ENCODE data around the gene SMCO2. TPM values are rescaled to one million over a fixed set of nuclear protein-coding genes. Genes with fewer than 3 reads are reported as not detected.

The SMCO2 gene
- total and polyA plus RNA-seq, 2 experiments from 2014 or later: not detected

- Histone ChIP-seq H3K79me2 (no peaks in the 10 kb centered on the region), H3K4me1 (ENCODE audit: insufficient read depth) (no peaks in the 10 kb centered on the region), H3K4me3 (no peak overlapping the region), H3K4me2 (no peak overlapping the region), H3K27ac (no peak overlapping the region), H3K9me3 (ENCODE audit: low read depth) (no peaks in the 10 kb centered on the region), H3K9me2 (replicated peaks; ENCODE audit: insufficient read depth) (no peaks in the 10 kb centered on the region), H3K36me3 (replicated peaks; ENCODE audit: insufficient read depth, low read depth) (no peaks in the 10 kb centered on the region), H4K20me1 (ENCODE audit: insufficient read depth, poor library complexity, severe bottlenecking) (no peaks in the 10 kb centered on the region), H3K27me3 (no peaks in the 10 kb centered on the region), H2AFZ (no peak overlapping the region)
- WGBS (ENCODE audit: low lambda C conversion rate, missing lambda C conversion rate): 76% methylated on average over 3 of the region's 3 CpGs
- DNase-seq (ENCODE audit: low spot score): no peak
- TF ChIP-seq EZH2phosphoT487 (IDR thresholded peaks at IDR 0.05; ENCODE audit: low read depth, severe bottlenecking, unreplicated experiment) (no peak), EZH2 (IDR thresholded peaks at IDR 0.05; ENCODE audit: borderline replicate concordance) (no peak)
- TF ChIP-seq, protein P1, sequence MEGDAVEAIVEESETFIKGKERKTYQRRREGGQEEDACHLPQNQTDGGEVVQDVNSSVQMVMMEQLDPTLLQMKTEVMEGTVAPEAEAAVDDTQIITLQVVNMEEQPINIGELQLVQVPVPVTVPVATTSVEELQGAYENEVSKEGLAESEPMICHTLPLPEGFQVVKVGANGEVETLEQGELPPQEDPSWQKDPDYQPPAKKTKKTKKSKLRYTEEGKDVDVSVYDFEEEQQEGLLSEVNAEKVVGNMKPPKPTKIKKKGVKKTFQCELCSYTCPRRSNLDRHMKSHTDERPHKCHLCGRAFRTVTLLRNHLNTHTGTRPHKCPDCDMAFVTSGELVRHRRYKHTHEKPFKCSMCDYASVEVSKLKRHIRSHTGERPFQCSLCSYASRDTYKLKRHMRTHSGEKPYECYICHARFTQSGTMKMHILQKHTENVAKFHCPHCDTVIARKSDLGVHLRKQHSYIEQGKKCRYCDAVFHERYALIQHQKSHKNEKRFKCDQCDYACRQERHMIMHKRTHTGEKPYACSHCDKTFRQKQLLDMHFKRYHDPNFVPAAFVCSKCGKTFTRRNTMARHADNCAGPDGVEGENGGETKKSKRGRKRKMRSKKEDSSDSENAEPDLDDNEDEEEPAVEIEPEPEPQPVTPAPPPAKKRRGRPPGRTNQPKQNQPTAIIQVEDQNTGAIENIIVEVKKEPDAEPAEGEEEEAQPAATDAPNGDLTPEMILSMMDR (IDR thresholded peaks at IDR 0.05; ENCODE audit: poor library complexity): no peak
These were observed 18.7 kb upstream of the SMCO2 start for GRCh38 chr12:27427824-27428223.

DNA sequence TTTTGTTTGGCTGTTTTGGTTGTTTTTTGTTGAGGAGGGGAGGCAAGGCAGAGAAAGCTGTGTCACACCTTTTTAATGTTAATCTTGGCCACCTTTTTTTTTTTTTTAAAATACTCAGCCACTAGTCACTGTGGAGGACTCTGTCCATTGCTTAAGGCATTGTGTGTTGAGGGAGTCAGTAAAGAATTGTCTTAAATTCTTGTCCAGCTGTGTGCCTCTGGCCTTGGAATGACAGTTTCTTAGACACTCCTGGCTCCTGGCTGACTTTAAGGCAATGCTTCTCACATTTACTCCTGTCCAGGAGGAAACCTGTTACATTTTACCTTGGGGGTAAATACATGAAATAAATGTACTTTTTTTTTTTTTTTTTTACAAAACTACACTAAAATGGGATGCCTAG is 18.1 kb upstream of the SMCO2 start:
- DNase-seq (ENCODE audit: low spot score): no peak
- TF ChIP-seq EZH2phosphoT487 (IDR thresholded peaks at IDR 0.05; ENCODE audit: low read depth, severe bottlenecking, unreplicated experiment): no peak
- TF ChIP-seq, protein P1 (IDR thresholded peaks at IDR 0.05; ENCODE audit: poor library complexity): no peak
- no peak for TF ChIP-seq EZH2 (IDR thresholded peaks at IDR 0.05; ENCODE audit: borderline replicate concordance)
- Histone ChIP-seq H3K4me1 (ENCODE audit: insufficient read depth) (peaks cover 3% of the 10 kb centered on the region), H3K9me3 (ENCODE audit: low read depth) (no peaks in the 10 kb centered on the region), H3K36me3 (replicated peaks; ENCODE audit: insufficient read depth, low read depth) (no peaks in the 10 kb centered on the region), H4K20me1 (ENCODE audit: insufficient read depth, poor library complexity, severe bottlenecking) (no peaks in the 10 kb centered on the region), H2AFZ (no peak overlapping the region), H3K27ac (no peak overlapping the region), H3K79me2 (no peaks in the 10 kb centered on the region), H3K9me2 (replicated peaks; ENCODE audit: insufficient read depth) (no peaks in the 10 kb centered on the region), H3K27me3 (no peaks in the 10 kb centered on the region), H3K4me3 (no peak overlapping the region), H3K4me2 (no peak overlapping the region)

DNA sequence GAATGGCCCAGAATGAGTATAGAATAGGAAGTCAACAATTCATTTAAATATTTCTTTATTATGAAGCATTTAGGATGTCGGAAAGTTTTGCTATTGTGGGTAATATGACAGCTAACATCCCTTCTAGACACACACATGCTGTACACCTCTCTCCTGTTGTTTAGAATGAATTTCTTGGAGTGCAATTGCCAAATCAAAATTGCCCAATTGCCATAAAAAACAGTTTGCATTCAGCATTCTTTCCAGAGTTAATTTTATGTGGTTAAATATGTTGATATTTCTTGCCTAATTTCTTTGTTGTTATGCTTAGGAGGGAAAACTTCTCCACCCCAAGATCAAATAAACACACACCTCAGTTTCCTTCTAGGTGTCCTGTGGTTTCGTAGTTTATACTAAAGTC is 16.9 kb upstream of the SMCO2 start:
- H3K9me2 ChIP-seq (replicated peaks; ENCODE audit: insufficient read depth): no peaks in the 10 kb centered on the region
- no peaks in the 10 kb centered on the region for H3K9me3 ChIP-seq (ENCODE audit: low read depth)
- 92% methylated on average over 2 of the region's 2 CpGs for WGBS (ENCODE audit: low lambda C conversion rate, missing lambda C conversion rate)
- H3K36me3 ChIP-seq (replicated peaks; ENCODE audit: insufficient read depth, low read depth): no peaks in the 10 kb centered on the region
- TF ChIP-seq, protein P1 (IDR thresholded peaks at IDR 0.05; ENCODE audit: poor library complexity): no peak
- TF ChIP-seq EZH2phosphoT487 (IDR thresholded peaks at IDR 0.05; ENCODE audit: low read depth, severe bottlenecking, unreplicated experiment) (no peak), EZH2 (IDR thresholded peaks at IDR 0.05; ENCODE audit: borderline replicate concordance) (no peak)
- no peaks in the 10 kb centered on the region for H3K79me2 ChIP-seq
- H3K4me1 ChIP-seq (ENCODE audit: insufficient read depth): peaks cover 4% of the 10 kb centered on the region
- no peak overlapping the region for H3K4me2 ChIP-seq
- no peaks in the 10 kb centered on the region for H3K27me3 ChIP-seq
- DNase-seq (ENCODE audit: low spot score): no peak
- H4K20me1 ChIP-seq (ENCODE audit: insufficient read depth, poor library complexity, severe bottlenecking): no peaks in the 10 kb centered on the region
- H3K4me3 ChIP-seq: no peak overlapping the region
- H2AFZ ChIP-seq: no peak overlapping the region
- no peak overlapping the region for H3K27ac ChIP-seq

- Histone ChIP-seq H3K4me2 (no peak overlapping the region), H3K4me1 (ENCODE audit: insufficient read depth) (peaks cover 4% of the 10 kb centered on the region), H3K79me2 (no peaks in the 10 kb centered on the region), H3K27ac (no peak overlapping the region), H3K9me2 (replicated peaks; ENCODE audit: insufficient read depth) (no peaks in the 10 kb centered on the region), H3K9me3 (ENCODE audit: low read depth) (no peaks in the 10 kb centered on the region), H3K4me3 (no peak overlapping the region), H4K20me1 (ENCODE audit: insufficient read depth, poor library complexity, severe bottlenecking) (no peaks in the 10 kb centered on the region), H3K36me3 (replicated peaks; ENCODE audit: insufficient read depth, low read depth) (no peaks in the 10 kb centered on the region), H2AFZ (no peak overlapping the region), H3K27me3 (no peaks in the 10 kb centered on the region)
- WGBS (ENCODE audit: low lambda C conversion rate, missing lambda C conversion rate): 97% methylated on average over 4 of the region's 4 CpGs
- no peak for TF ChIP-seq EZH2 (IDR thresholded peaks at IDR 0.05; ENCODE audit: borderline replicate concordance)
- TF ChIP-seq, protein P1 (IDR thresholded peaks at IDR 0.05; ENCODE audit: poor library complexity): no peak
- no peak for TF ChIP-seq EZH2phosphoT487 (IDR thresholded peaks at IDR 0.05; ENCODE audit: low read depth, severe bottlenecking, unreplicated experiment)
- DNase-seq (ENCODE audit: low spot score): no peak
These were observed 15.4 kb upstream of the SMCO2 start for GRCh38 chr12:27431185-27431584.
